NOMO-1 treated with dmso at 0.1 percent for 144 hours (cell line): ENCODE data around the gene HAPLN1.

Source experiments
- DNase-seq: peaks from one replicate; lab custom pipeline; 2025; ENCODE audit not compliant: unreplicated experiment; lab: John Stamatoyannopoulos, UW

The HAPLN1 gene

GRCh38 chr5:83718936-83719495 lies 1.6 kb downstream of the HAPLN1 start:
- no peak for DNase-seq

- no peak for DNase-seq
Observed at GRCh38 chr5:83718195-83718825, 2.3 kb downstream of the HAPLN1 start.

- no peak for DNase-seq
Observed at GRCh38 chr5:83715236-83716065, 5.2 kb downstream of the HAPLN1 start.

- no peak for DNase-seq
Observed at GRCh38 chr5:83714810-83715209, 5.8 kb downstream of the HAPLN1 start.

GRCh38 chr5:83711982-83712601 lies 8.6 kb downstream of the HAPLN1 start:
- DNase-seq = no peak

GRCh38 chr5:83709973-83710372 lies 10.7 kb downstream of the HAPLN1 start:
- no peak for DNase-seq

- no peak for DNase-seq
Observed at GRCh38 chr5:83708170-83708569, 12.5 kb downstream of the HAPLN1 start.

- DNase-seq = no peak
Observed at GRCh38 chr5:83703059-83703458, 17.6 kb downstream of the HAPLN1 start.

- DNase-seq = no peak
Observed at GRCh38 chr5:83701886-83702285, 18.8 kb downstream of the HAPLN1 start.

GRCh38 chr5:83689881-83690280 lies 30.8 kb downstream of the HAPLN1 start:
- DNase-seq = no peak

GRCh38 chr5:83688281-83688680 lies 32.4 kb downstream of the HAPLN1 start:
- DNase-seq = no peak

- no peak for DNase-seq
Observed at GRCh38 chr5:83687124-83687619, 33.5 kb downstream of the HAPLN1 start.

- DNase-seq = no peak
Observed at GRCh38 chr5:83686251-83686650, 34.4 kb downstream of the HAPLN1 start.

GRCh38 chr5:83683836-83684235 lies 36.8 kb downstream of the HAPLN1 start:
- no peak for DNase-seq

- DNase-seq = no peak
Observed at GRCh38 chr5:83672646-83673045, 48.0 kb downstream of the HAPLN1 start.

GRCh38 chr5:83672158-83672557 lies 48.5 kb downstream of the HAPLN1 start:
- DNase-seq = no peak

- no peak for DNase-seq
Observed at GRCh38 chr5:83665631-83666030, 55.0 kb downstream of the HAPLN1 start.

- DNase-seq = peak; percentile 86
Observed at GRCh38 chr5:83662558-83662957, 58.1 kb downstream of the HAPLN1 start.

GRCh38 chr5:83657807-83658525 lies 62.7 kb downstream of the HAPLN1 start:
- no peak for DNase-seq

GRCh38 chr5:83654427-83654994 lies 66.1 kb downstream of the HAPLN1 start:
- DNase-seq = no peak

GRCh38 chr5:83653669-83654068 lies 67.0 kb downstream of the HAPLN1 start:
- no peak for DNase-seq
